H1 (cell line): ENCODE data around the gene TRIM27. TPM values are rescaled to one million over a fixed set of nuclear protein-coding genes. Genes with fewer than 3 reads are reported as not detected.

Source experiments
- CTCF ChIA-PET: fragments of 300-600 bp; sonication (Branson Sonifier 250); formaldehyde crosslinking; loops from one replicate; lab custom pipeline; 2021; ENCODE audit not compliant: partially characterized antibody; lab: Charles Lee
- POLR2A ChIA-PET: fragments of 300-600 bp; sonication (Branson Sonifier 250); formaldehyde crosslinking; loops from one replicate; lab custom pipeline; 2021; ENCODE audit warnings: inconsistent platforms; ENCODE audit not compliant: partially characterized antibody; lab: Charles Lee
- DNase-seq, 2 experiments: peaks; one replicate each; pipeline versions ENCODE4 v3.0.0 to v3.0.0-alpha.2; 2010 to 2022; ENCODE audit warnings: low spot score in 2 of 2, low read depth in 1 of 2, mixed read lengths in 1 of 2
- FAIRE-seq: peaks from 2 replicates; lab custom pipeline; 2011; peaks lifted over from hg19 to GRCh38; lab: Jason Lieb, UNC
- H2AFZ ChIP-seq: 2 replicates; pipeline ENCODE4 v1.8.1; 2012; ENCODE audit warnings: low read length, inconsistent platforms
- H2AK5ac ChIP-seq: 2 replicates; pipeline ENCODE4 v1.6.1; 2013; ENCODE audit warnings: low read depth, low read length
- H2BK120ac ChIP-seq: replicated peaks from 2 replicates; pipeline ENCODE3; 2013; ENCODE audit warnings: low read depth, low read length, inconsistent platforms
- H2BK12ac ChIP-seq: 2 replicates; pipeline ENCODE4 v1.6.1; 2013; ENCODE audit warnings: low read depth, low read length
- H2BK15ac ChIP-seq: 2 replicates; pipeline ENCODE4 v1.6.1; 2013; ENCODE audit warnings: low read length
- H2BK20ac ChIP-seq: 2 replicates; pipeline ENCODE4 v1.6.1; 2013; ENCODE audit warnings: low read length
- H2BK5ac ChIP-seq: 2 replicates; pipeline ENCODE4 v1.6.1; 2013; ENCODE audit warnings: low read depth, low read length
- H3K14ac ChIP-seq: 2 replicates; pipeline ENCODE4 v1.6.1; 2013; ENCODE audit warnings: inconsistent platforms; ENCODE audit not compliant: insufficient read length
- H3K18ac ChIP-seq: 2 replicates; pipeline ENCODE4 v1.6.1; 2013; ENCODE audit warnings: low read length; ENCODE audit errors: extremely low read depth
- H3K23ac ChIP-seq: 2 replicates; pipeline ENCODE4 v1.6.1; 2013; ENCODE audit warnings: inconsistent platforms; ENCODE audit not compliant: insufficient read length
- H3K23me2 ChIP-seq: 2 replicates; pipeline ENCODE4 v1.6.1; 2013; ENCODE audit warnings: low read depth, low read length
- H3K27ac ChIP-seq: 2 replicates; pipeline ENCODE4 v1.6.1; 2011; ENCODE audit warnings: low read depth, low read length, inconsistent platforms
- H3K27me3 ChIP-seq, 4 experiments: replicated peaks in 1 of 4; 1 replicate in 1 of 4; 2 replicates in 3 of 4; pipeline versions ENCODE4 v1.6.1 to v1.8.1; 2011 to 2013; ENCODE audit warnings: low read length in 3 of 4, mild to moderate bottlenecking in 3 of 4, inconsistent platforms in 2 of 4, mixed read lengths in 2 of 4, moderate library complexity in 1 of 4; ENCODE audit not compliant: control insufficient read depth in 3 of 4, insufficient read depth in 3 of 4; ENCODE audit errors: extremely low read depth in 1 of 4
- H3K36me3 ChIP-seq, 4 experiments: 2 replicates each; pipeline versions ENCODE4 v1.6.1 to v1.8.1; 2011 to 2013; ENCODE audit warnings: mild to moderate bottlenecking in 4 of 4, low read length in 3 of 4, moderate library complexity in 2 of 4, control low read depth in 1 of 4, inconsistent platforms in 1 of 4; ENCODE audit not compliant: insufficient read depth in 4 of 4, control insufficient read depth in 2 of 4
- H3K4ac ChIP-seq: replicated peaks from 2 replicates; pipeline ENCODE3; 2013; ENCODE audit warnings: low read length, low read depth, mixed read lengths, inconsistent platforms; ENCODE audit not compliant: insufficient read length
- H3K4me1 ChIP-seq, 4 experiments: replicated peaks in 1 of 4; 1 replicate in 1 of 4; 2 replicates in 3 of 4; pipeline versions ENCODE4 v1.6.1 to v1.8.1; 2011 to 2013; ENCODE audit warnings: low read length in 3 of 4, inconsistent platforms in 2 of 4, mixed read lengths in 1 of 4; ENCODE audit not compliant: insufficient read depth in 4 of 4, control insufficient read depth in 3 of 4
- H3K4me2 ChIP-seq, 2 experiments: 2 replicates each; pipeline versions ENCODE4 v1.6.1 to v1.8.1; 2011 to 2013; ENCODE audit warnings: low read depth in 2 of 2, low read length in 2 of 2, control low read depth in 1 of 2, inconsistent platforms in 1 of 2, mild to moderate bottlenecking in 1 of 2; ENCODE audit not compliant: insufficient read depth in 1 of 2
- H3K4me3 ChIP-seq, 4 experiments: fragments of 200-600, 300-600 bp in 1 of 4; sonication (generic), shearing (Covaris generic), sonication (Bioruptor Twin) in 1 of 4; 2 replicates each; pipeline versions ENCODE4 v1.5.1 to v1.8.1; 2011 to 2016; ENCODE audit warnings: low read length in 4 of 4, low read depth in 3 of 4, control low read depth in 2 of 4, inconsistent platforms in 2 of 4, mild to moderate bottlenecking in 2 of 4, mixed read lengths in 1 of 4, moderate library complexity in 1 of 4; ENCODE audit not compliant: insufficient read depth in 2 of 4; ENCODE audit errors: extremely low read depth in 1 of 4
- H3K56ac ChIP-seq: replicated peaks from 2 replicates; pipeline ENCODE3; 2013; ENCODE audit warnings: low read depth, mild to moderate bottlenecking, mixed read lengths, low read length, inconsistent platforms; ENCODE audit not compliant: insufficient read length
- H3K79me1 ChIP-seq: 2 replicates; pipeline ENCODE4 v1.6.1; 2013; ENCODE audit warnings: low read depth, low read length, control low read depth
- H3K79me2 ChIP-seq, 2 experiments: 2 replicates each; pipeline versions ENCODE4 v1.6.1 to v1.8.1; 2012 to 2013; ENCODE audit warnings: low read length in 2 of 2, mild to moderate bottlenecking in 2 of 2, inconsistent platforms in 1 of 2; ENCODE audit not compliant: insufficient read depth in 2 of 2, control insufficient read depth in 1 of 2
- H3K9ac ChIP-seq, 4 experiments: replicated peaks in 1 of 4; 1 replicate in 1 of 4; 2 replicates in 3 of 4; pipeline versions ENCODE4 v1.6.1 to v1.8.1; 2011 to 2013; ENCODE audit warnings: low read depth in 3 of 4, low read length in 3 of 4, control low read depth in 2 of 4, mild to moderate bottlenecking in 2 of 4, moderate library complexity in 2 of 4, inconsistent platforms in 1 of 4; ENCODE audit errors: extremely low read depth in 1 of 4
- H3K9me3 ChIP-seq, 2 experiments: 2 replicates each; pipeline versions ENCODE4 v1.6.1 to v1.8.1; 2012 to 2013; ENCODE audit warnings: mild to moderate bottlenecking in 2 of 2, moderate library complexity in 2 of 2, control low read depth in 1 of 2, inconsistent platforms in 1 of 2, low read depth in 1 of 2, low read length in 1 of 2, mixed read lengths in 1 of 2; ENCODE audit not compliant: insufficient read depth in 2 of 2
- H4K20me1 ChIP-seq, 2 experiments: replicated peaks in 1 of 2; 2 replicates each; pipeline versions ENCODE3 to v1.8.1; 2011 to 2013; ENCODE audit warnings: inconsistent platforms in 2 of 2, low read length in 2 of 2, mild to moderate bottlenecking in 1 of 2; ENCODE audit not compliant: insufficient read depth in 2 of 2, control insufficient read depth in 1 of 2
- H4K5ac ChIP-seq: 2 replicates; pipeline ENCODE4 v1.6.1; 2013; ENCODE audit warnings: low read length, low read depth, mixed read lengths, inconsistent platforms; ENCODE audit not compliant: insufficient read length
- H4K8ac ChIP-seq: 2 replicates; pipeline ENCODE4 v1.8.0; 2013; ENCODE audit warnings: mild to moderate bottlenecking, moderate library complexity, low read length, inconsistent platforms; ENCODE audit not compliant: insufficient read depth; ENCODE audit errors: extremely low read depth
- H4K91ac ChIP-seq: replicated peaks from 2 replicates; pipeline ENCODE3; 2013; ENCODE audit warnings: low read length, mixed read lengths, inconsistent platforms; ENCODE audit not compliant: insufficient read length
- CEBPB ChIP-seq: IDR thresholded peaks from 2 replicates; pipeline ENCODE4 v1.6.1; 2012; ENCODE audit warnings: low read depth, low read length
- MAFK ChIP-seq: IDR thresholded peaks from 2 replicates; pipeline ENCODE4 v1.6.1; 2012; ENCODE audit warnings: low read depth, mild to moderate bottlenecking, improper control_type of control experiment, low read length
- NRF1 ChIP-seq: IDR thresholded peaks from 2 replicates; pipeline ENCODE4 v1.6.1; 2011; ENCODE audit warnings: mild to moderate bottlenecking, low read depth, low read length, improper control_type of control experiment
- POU5F1 ChIP-seq: IDR thresholded peaks from 2 replicates; pipeline ENCODE4 v1.6.1; 2011; ENCODE audit warnings: low read depth, mild to moderate bottlenecking, low read length, moderate library complexity
- TAF7 ChIP-seq: optimal IDR thresholded peaks from 2 replicates; pipeline ENCODE3; 2011; ENCODE audit warnings: low read depth, mild to moderate bottlenecking, inconsistent platforms, low read length, moderate library complexity, borderline replicate concordance
- TBP ChIP-seq: IDR thresholded peaks from 2 replicates; pipeline ENCODE4 v1.6.1; 2011; ENCODE audit warnings: low read depth, low read length, improper control_type of control experiment
- TEAD4 ChIP-seq: IDR thresholded peaks from 2 replicates; pipeline ENCODE4 v1.6.1; 2012; ENCODE audit warnings: low read depth, low read length, inconsistent platforms, mixed read lengths
- YY1 ChIP-seq: IDR thresholded peaks from 2 replicates; pipeline ENCODE4 v1.6.1; 2011; ENCODE audit warnings: low read depth, mild to moderate bottlenecking, low read length
- WGBS, 2 experiments: shearing (Covaris generic) in 1 of 2; methylation state at CpG; one replicate each; pipeline versions ENCODE4 v1.1.6 to v1.1.7; 2013 to 2015; ENCODE audit warnings: low lambda C conversion rate in 2 of 2, mixed read lengths in 2 of 2, inconsistent platforms in 1 of 2, low coverage in 1 of 2, missing lambda C conversion rate in 1 of 2; ENCODE audit not compliant: insufficient replicate concordance in 2 of 2, insufficient coverage in 1 of 2, insufficient read length in 1 of 2; ENCODE audit errors: extremely low coverage in 1 of 2, missing lambda C conversion rate in 1 of 2; 5-methylcytosine and 5-hydroxymethylcytosine counted together
- polyA plus RNA-seq, 7 experiments: library from polyadenylated mRNA; depleted of rRNA in 3 of 7; stranded (reverse) in 5 of 7; unstranded in 2 of 7; fragments of >200 nt in 5 of 7; fragments of 200-250 nt in 2 of 7; gene quantifications; 1 replicate in 5 of 7; 2 replicates in 1 of 7; 4 replicates in 1 of 7; pipeline versions ENCODE4 v1.2.1 to v1.2.3, GENCODE V29; 2011 to 2013; ENCODE audit warnings: missing spikeins in 2 of 7, mixed read lengths in 2 of 7
- total RNA-seq: library from RNA; stranded (reverse); fragmentation: NEBNext Ultra II Directional; extraction: Animal tissue kit (Norgen Biotek cat#: 25700); gene quantifications from 2 replicates; pipeline ENCODE4 v1.2.1, GENCODE V29; 2021

The TRIM27 gene
- total and polyA plus RNA-seq, 2 of the 8 experiments (the other 6 are each of a cell fraction or from before 2014, with no cell fraction given): 76.4 to 85.9 TPM

DNA sequence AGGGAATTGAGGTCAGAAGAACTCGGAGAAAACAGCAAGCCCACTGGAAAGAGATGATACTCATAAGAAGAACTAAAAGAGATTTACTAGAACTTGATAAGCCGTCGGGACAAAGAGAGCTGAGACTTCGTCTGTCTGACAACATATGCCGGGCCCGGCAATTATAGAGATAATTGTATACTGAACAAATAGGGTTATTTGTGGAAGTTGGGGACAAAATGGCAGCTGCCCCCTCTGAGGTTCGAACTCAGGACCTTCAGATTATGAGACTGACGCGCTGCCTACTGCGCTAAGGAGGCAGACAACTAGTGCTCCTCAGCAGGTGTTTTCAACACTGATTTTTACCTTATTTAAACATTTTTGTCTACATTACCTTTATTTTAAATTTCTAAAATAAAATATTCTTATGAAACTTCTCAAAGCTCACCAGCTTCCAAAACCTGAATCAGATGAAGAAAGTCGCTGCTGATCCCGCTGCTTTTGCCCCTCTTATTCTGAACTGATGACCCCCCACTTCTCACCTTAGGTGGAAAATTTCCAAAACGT, 29.3 kb upstream of the TRIM27 start:
- Histone ChIP-seq H4K8ac (no peak overlapping the region), H3K79me1 (no peaks in the 10 kb centered on the region)
- TF ChIP-seq TEAD4 (peak; percentile 70), MAFK (peak; percentile 80; the same call in 1 of the 2 replicates), POU5F1 (0 out of 2 replicates have a peak, but pooled peaks have one; percentile 16), CEBPB (peak; percentile 65), NRF1 (no peak; the same call in 1 of the 2 replicates), YY1 (peak; percentile 90), TAF7 (no peak), TBP (peak; percentile 100)
- TF ChIP-seq, all 59 proteins: peak for 6
- FAIRE-seq (peak; percentile 13), DNase-seq (peak; percentile 41 to 81)
- Histone ChIP-seq H4K5ac (no peak overlapping the region), H2BK12ac (no peak overlapping the region), H3K79me2 (no peaks in the 10 kb centered on the region), H3K4ac (no peak overlapping the region), H2BK15ac (no peak overlapping the region), H3K9me3 (peaks cover 0 to 7% of the 10 kb centered on the region in 2 experiments; a peak in 1 of 4 replicates), H3K4me3 (peak overlapping the region; percentile 86 to 95 (median 88)), H3K56ac (no peak overlapping the region), H3K4me2 (peak overlapping the region; percentile 79 to 87), H3K23ac (no peak overlapping the region), H3K4me1 (no peaks in the 10 kb centered on the region), H3K9ac (peak overlapping the region in 1 of 4 experiments; percentile 61; a peak in 1 of 7 replicates), H3K27ac (no peak overlapping the region), H3K14ac (no peak overlapping the region), H3K23me2 (peaks cover 5% of the 10 kb centered on the region), H3K36me3 (no peaks in the 10 kb centered on the region), H3K27me3 (peaks cover 0 to 7% (median 0%) of the 10 kb centered on the region in 4 experiments; a peak in 2 of 7 replicates), H2AK5ac (no peak overlapping the region), H2BK120ac (no peak overlapping the region), H2AFZ (peak overlapping the region; percentile 97), H2BK20ac (no peak overlapping the region), H4K20me1 (no peaks in the 10 kb centered on the region), H4K91ac (no peak overlapping the region), H3K18ac (no peak overlapping the region), H2BK5ac (no peak overlapping the region)
- POLR2A ChIA-PET: interaction anchor here (2.4 kb wide), 1 partner anchor 30 kb away, joined by 8 read pairs; the partner anchor contains the start of gene TRIM27
- CTCF ChIA-PET: interaction anchor here (1.0 kb wide), 1 partner anchor 8 kb away, joined by 3 read pairs; no protein-coding TSS in a partner anchor
- 23% methylated on average over 13 of the region's 13 CpGs; no CpG with 5 or more reads in 1 of the 2 experiments for WGBS, 2 experiments
